Liver (tissue), 3 donors: Measurements from ENCODE around the gene LPAR1.

ENCODE experiments used
- SP1 ChIP-seq: IDR thresholded peaks from 2 replicates; pipeline ENCODE4 v1.6.1; 2018; ENCODE audit warnings: antibody characterized with exemption, mild to moderate bottlenecking
- TF ChIP-seq, protein P1 (sequence below): fragments of 150-350 bp; IDR thresholded peaks from 2 replicates; pipeline ENCODE4 v1.5.1; 2017; ENCODE audit warnings: improper control_type of control experiment, low read depth, low read length; ENCODE audit not compliant: missing input control
- TF ChIP-seq, protein P2 (sequence below): IDR thresholded peaks from 2 replicates; pipeline ENCODE4 v1.6.1; 2016; ENCODE audit warnings: antibody characterized with exemption, mild to moderate bottlenecking
- donor health status: healthy.
- donor health status: healthy.

DNA sequence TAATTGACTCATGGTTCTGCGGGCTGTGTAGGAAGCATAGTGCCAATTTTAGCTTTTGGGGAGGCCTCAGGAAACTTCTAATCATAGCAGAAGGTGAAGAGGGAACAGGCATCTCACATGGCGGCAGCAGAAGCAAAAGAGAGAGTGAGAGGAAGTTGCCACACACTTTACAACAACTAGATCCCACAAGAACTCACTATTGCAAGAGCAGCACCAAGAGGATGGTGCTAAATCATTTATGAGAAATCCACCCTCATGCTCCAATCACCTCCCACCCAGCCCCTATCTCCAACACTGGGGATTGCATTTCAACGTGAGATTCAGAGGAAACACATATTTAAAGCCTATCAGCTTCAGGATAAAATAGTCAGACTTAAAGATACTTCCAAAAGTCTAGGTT is 36.1 kb upstream of the LPAR1 start:
- TF ChIP-seq, protein P1, sequence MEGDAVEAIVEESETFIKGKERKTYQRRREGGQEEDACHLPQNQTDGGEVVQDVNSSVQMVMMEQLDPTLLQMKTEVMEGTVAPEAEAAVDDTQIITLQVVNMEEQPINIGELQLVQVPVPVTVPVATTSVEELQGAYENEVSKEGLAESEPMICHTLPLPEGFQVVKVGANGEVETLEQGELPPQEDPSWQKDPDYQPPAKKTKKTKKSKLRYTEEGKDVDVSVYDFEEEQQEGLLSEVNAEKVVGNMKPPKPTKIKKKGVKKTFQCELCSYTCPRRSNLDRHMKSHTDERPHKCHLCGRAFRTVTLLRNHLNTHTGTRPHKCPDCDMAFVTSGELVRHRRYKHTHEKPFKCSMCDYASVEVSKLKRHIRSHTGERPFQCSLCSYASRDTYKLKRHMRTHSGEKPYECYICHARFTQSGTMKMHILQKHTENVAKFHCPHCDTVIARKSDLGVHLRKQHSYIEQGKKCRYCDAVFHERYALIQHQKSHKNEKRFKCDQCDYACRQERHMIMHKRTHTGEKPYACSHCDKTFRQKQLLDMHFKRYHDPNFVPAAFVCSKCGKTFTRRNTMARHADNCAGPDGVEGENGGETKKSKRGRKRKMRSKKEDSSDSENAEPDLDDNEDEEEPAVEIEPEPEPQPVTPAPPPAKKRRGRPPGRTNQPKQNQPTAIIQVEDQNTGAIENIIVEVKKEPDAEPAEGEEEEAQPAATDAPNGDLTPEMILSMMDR, result no peak
- TF ChIP-seq, protein P2, sequence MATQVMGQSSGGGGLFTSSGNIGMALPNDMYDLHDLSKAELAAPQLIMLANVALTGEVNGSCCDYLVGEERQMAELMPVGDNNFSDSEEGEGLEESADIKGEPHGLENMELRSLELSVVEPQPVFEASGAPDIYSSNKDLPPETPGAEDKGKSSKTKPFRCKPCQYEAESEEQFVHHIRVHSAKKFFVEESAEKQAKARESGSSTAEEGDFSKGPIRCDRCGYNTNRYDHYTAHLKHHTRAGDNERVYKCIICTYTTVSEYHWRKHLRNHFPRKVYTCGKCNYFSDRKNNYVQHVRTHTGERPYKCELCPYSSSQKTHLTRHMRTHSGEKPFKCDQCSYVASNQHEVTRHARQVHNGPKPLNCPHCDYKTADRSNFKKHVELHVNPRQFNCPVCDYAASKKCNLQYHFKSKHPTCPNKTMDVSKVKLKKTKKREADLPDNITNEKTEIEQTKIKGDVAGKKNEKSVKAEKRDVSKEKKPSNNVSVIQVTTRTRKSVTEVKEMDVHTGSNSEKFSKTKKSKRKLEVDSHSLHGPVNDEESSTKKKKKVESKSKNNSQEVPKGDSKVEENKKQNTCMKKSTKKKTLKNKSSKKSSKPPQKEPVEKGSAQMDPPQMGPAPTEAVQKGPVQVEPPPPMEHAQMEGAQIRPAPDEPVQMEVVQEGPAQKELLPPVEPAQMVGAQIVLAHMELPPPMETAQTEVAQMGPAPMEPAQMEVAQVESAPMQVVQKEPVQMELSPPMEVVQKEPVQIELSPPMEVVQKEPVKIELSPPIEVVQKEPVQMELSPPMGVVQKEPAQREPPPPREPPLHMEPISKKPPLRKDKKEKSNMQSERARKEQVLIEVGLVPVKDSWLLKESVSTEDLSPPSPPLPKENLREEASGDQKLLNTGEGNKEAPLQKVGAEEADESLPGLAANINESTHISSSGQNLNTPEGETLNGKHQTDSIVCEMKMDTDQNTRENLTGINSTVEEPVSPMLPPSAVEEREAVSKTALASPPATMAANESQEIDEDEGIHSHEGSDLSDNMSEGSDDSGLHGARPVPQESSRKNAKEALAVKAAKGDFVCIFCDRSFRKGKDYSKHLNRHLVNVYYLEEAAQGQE, result no peak
- no peak for TF ChIP-seq SP1
